ENCODE results near the gene TDRD3. TPM values are rescaled to one million over a fixed set of nuclear protein-coding genes. Genes with fewer than 3 reads are reported as not detected.

TDRD3 gene
- total RNA-seq, 1 donor, result 17.3 TPM

GRCh38 chr13:60448907-60449510, 52.0 kb downstream of the TDRD3 start:
- no peak overlapping the region for H3K4me3 ChIP-seq (ENCODE audit: low read depth, low read length)
- peak; percentile 86 for TF ChIP-seq CTCF (IDR thresholded peaks at IDR 0.05; ENCODE audit: insufficient read depth, low read depth, low read length)
- peak; percentile 55 for DNase-seq (ENCODE audit: low read depth)

GRCh38 chr13:60453490-60453889, 56.5 kb downstream of the TDRD3 start:
- TF ChIP-seq CTCF (IDR thresholded peaks at IDR 0.05; ENCODE audit: insufficient read depth, low read depth, low read length), result no peak
- DNase-seq (ENCODE audit: low read depth), result no peak

GRCh38 chr13:60454425-60454824, 57.4 kb downstream of the TDRD3 start:
- TF ChIP-seq CTCF (IDR thresholded peaks at IDR 0.05; ENCODE audit: insufficient read depth, low read depth, low read length), result no peak
- DNase-seq (ENCODE audit: low read depth), result no peak
- no peak overlapping the region for H3K4me3 ChIP-seq (ENCODE audit: low read depth, low read length)

More at GRCh38 chr13:60453490-60453889, 56.5 kb downstream of the TDRD3 start:
- no peak overlapping the region for H3K4me3 ChIP-seq (ENCODE audit: low read depth, low read length)

- no peak overlapping the region for H3K4me3 ChIP-seq (ENCODE audit: low read depth, low read length)
- no peak for DNase-seq (ENCODE audit: low read depth)
- no peak for TF ChIP-seq CTCF (IDR thresholded peaks at IDR 0.05; ENCODE audit: insufficient read depth, low read depth, low read length)
Measured at GRCh38 chr13:60463787-60464186, 66.8 kb downstream of the TDRD3 start.

GRCh38 chr13:60467098-60467497, 70.1 kb downstream of the TDRD3 start:
- no peak for DNase-seq (ENCODE audit: low read depth)
- H3K4me3 ChIP-seq (ENCODE audit: low read depth, low read length), result no peak overlapping the region
- TF ChIP-seq CTCF (IDR thresholded peaks at IDR 0.05; ENCODE audit: insufficient read depth, low read depth, low read length), result no peak

- DNase-seq (ENCODE audit: low read depth), result no peak
- H3K4me3 ChIP-seq (ENCODE audit: low read depth, low read length), result no peak overlapping the region
- TF ChIP-seq CTCF (IDR thresholded peaks at IDR 0.05; ENCODE audit: insufficient read depth, low read depth, low read length), result no peak
Measured at GRCh38 chr13:60479273-60479672, 82.3 kb downstream of the TDRD3 start.

GRCh38 chr13:60482012-60482411, 85.0 kb downstream of the TDRD3 start:
- no peak overlapping the region for H3K4me3 ChIP-seq (ENCODE audit: low read depth, low read length)
- TF ChIP-seq CTCF (IDR thresholded peaks at IDR 0.05; ENCODE audit: insufficient read depth, low read depth, low read length), result no peak
- DNase-seq (ENCODE audit: low read depth), result peak; percentile 56

Measured in fibroblast of villous mesenchyme (primary cell).